ENCODE measurements around the gene FUCA1.
"Not testable (repeated sequence)": the region's sequence is repeated elsewhere in the genome, so short reads cannot be mapped to it uniquely, and the experiment has no call there.

FUCA1 gene

DNA sequence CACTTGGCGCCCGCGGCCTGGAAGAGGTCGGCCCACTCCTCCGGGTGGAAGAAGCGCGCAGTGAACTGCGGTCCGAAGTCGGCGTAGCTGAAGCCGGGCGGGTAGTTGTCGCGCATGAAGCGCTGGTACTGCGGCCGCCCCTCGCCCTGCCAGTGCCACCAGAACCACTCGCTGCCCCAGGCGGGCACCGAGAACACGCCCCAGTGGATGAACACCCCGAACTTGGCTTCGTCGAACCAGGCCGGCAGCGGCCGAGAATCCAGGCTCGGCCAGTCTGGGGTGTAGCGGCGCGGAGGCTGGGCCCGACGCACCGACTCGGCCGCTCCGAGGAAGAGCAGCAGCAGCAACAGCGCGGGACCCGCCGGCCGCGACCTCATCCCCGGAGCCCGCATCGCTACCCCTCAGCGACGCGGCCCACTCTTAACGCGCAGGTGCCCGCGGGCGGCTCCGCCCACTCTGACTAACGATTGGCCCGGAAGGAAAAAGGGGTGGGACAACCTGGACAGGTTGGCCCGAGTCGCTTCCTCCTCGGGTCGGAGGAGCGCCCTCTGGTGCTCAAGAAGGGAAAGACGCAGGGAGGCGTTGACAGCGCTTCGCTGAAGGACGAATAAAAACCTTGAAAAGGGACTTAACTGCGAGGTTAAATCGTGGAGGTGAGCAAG, at the start of gene FUCA1:
Gene FUCA1 (minus strand): TSS at position 396 of the 662 bp plus-strand sequence. CDS start 4 bp downstream, at position 392.
- DNase-seq (ENCODE audit: low spot score) = peak; percentile 96

- DNase-seq (ENCODE audit: low spot score) = peak; percentile 76
Observed at GRCh38 chr1:23916209-23917131, 48.4 kb upstream of the FUCA1 start.

DNA sequence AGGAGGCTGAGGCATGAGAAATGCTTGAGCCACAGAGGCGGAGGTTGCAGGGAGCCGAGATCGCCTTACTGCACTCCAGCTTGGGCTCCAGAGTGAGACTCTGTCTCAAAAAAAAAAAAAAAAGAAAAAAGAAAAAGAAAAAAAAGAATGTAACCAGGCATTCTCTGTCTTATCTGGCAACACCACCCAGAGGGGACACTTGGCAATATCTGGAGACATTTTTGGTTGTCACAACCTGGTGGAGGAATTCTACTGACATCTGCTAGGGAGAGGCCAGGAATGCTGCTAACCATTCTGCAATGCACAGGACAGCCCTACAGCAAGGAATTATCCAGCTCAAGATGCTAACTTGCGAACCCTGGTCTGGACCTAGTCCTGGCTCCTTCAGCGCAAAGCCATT, 47.4 kb upstream of the FUCA1 start:
- DNase-seq (ENCODE audit: low spot score) = no peak

DNA sequence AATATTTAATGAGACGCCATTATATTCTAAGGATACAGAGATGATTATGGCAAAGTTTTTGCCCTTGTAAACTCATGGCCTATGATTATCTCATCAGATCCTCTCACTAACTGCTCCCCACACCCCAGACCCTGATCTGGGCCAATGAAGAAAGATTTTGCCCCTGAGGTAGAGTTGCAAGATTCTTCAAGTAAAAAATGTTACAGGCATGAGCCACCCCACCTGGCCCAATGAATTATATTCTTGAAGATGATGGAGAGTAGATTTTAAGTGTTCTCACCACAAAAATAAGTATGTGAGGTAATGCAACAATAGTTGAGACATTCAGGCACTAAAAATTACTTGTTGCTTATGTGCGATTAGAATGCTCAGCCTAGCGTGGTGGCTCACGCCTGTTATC, 46.8 kb upstream of the FUCA1 start:
- no peak for DNase-seq (ENCODE audit: low spot score)

GRCh38 chr1:23913212-23913880, 45.3 kb upstream of the FUCA1 start, which contains the start of gene CNR2:
Gene CNR2, minus strand, starts transcription at chr1:23913362. Its CDS starts 37,745 bp downstream, at chr1:23875617.
- DNase-seq (ENCODE audit: low spot score) = no peak

DNA sequence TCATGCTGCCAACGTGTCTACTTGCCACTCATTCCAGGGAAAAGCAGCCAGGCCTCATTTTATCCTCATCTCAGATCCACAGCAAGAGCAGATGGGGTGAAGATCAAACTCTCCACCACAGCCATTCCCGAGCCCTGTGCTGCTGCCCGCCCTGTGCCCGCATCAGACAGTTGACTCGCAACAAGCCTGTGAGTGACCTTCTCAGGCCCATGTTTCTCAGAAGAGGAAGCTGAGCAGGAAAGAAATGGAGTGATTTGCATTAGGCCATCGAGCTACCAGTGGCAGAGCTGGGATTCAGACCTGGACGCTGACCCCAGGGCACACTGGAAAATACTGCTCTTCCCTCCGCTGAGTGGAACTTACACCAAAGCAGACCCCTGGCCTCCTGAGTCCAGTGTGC, 43.8 kb upstream of the FUCA1 start:
- DNase-seq (ENCODE audit: low spot score) = no peak

DNA sequence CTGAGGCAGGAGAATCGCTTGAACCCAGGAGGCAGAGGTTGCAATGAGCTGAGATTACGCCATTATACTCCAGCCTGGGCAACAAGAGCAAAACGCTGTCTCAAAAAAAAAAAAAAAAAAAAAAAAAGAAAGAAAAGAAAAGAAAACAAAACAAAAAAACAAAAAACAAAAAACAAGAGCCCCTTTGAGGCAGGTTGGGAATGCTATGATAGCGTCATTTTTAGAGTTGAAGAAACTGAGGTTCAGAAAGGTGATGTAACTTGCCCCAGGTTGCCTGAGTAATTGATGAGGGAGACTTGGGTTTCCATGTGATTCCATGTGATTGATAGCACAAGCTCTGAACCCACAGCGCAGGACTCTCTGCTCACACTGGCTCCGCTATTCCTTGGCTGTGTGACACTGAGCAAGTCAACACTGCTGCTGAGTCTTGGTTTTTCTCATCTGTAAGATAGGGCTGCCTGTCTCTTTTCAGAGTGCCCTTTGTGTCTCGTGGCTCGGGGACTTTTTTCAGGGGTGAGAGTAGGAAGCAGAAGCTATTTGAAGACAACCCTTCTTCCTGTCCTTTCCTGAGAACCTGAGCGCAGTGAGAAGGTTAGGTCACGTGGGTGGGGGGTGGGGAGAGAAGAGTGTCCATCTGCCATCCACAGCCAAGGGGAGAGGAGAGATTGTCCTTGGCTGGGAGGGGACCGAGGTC, 42.6 kb upstream of the FUCA1 start:
- DNase-seq (ENCODE audit: low spot score) = no peak

- no peak for DNase-seq (ENCODE audit: low spot score)
Observed at GRCh38 chr1:23910144-23910543, 42.1 kb upstream of the FUCA1 start.

GRCh38 chr1:23909412-23909811, 41.3 kb upstream of the FUCA1 start:
- DNase-seq (ENCODE audit: low spot score) = no peak

- no peak for DNase-seq (ENCODE audit: low spot score)
Observed at GRCh38 chr1:23908453-23909341, 40.6 kb upstream of the FUCA1 start.

DNA sequence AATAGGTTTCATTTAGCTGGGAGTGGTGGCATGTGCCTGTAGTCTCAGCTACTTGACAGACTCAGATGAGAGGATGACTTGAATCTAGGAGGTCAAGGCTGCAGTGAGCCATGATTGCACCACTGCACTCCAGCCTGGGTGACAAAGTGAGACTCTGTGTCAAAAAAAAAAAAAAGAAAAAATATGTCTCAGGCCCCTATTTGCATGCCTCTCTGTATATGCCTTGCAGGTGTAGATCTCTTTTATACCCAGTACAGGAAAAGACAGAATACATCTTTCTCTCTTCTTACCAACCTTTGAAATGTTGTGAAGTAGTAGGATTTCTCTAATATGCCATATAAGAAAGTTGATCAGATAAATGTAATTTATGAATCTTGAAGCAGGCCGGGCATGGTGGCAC, 38.6 kb upstream of the FUCA1 start:
- no peak for DNase-seq (ENCODE audit: low spot score)

DNA sequence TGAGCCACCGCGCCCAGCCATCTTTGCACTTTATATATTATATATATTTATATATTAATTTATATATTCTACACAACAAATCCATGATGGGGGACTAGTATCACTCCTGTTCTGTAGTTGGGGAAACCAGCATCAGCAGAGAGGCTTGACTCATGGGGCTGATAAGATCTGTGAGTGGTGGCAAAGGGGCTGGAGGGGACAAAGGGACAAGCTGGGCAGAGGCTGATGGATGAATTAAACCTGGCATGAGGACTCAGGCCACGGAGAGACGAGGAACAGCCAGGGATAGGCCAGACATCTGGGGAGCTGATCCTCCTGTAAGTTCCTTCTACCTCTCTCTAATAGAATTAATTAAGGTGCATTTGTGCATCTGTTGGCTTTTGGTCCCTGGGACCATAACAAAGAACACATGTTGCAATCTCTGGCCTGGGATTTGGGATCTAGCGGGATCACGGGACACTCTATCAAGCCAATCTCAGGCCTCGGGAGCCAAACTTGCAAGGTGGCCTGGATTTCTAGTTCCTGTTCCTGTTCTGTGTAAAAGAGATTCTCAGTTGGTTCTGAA, 37.5 kb upstream of the FUCA1 start:
- no peak for DNase-seq (ENCODE audit: low spot score)

DNA sequence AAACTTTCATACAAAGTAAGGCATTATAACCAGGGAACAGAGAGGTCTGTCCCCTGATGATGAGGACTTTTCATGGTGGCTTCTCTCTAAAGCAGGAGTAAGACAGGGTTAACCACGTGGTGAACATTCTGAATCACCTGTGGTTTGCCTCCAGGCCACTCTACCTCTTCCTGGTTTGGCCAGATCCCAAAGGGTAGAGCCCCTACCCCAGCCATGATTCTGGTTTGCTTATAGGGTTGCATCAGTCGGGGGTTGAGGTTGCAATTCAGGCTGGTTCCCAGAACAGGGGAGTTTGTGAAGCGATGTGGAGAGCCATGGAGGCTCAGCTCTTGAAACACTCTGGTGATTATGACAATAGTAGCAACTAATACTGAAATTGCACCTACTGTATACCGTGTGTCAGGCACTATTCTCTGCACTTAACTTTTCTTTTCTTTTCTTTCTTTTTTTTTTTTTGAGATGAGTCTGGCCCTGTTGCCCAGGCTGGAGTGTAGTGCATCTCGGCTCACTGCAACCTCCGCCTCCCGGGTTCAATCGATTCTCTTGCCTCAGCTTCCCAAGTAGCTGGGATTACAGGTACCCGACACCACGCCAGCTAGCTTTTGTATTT, 36.8 kb upstream of the FUCA1 start:
- no peak for DNase-seq (ENCODE audit: low spot score)

DNA sequence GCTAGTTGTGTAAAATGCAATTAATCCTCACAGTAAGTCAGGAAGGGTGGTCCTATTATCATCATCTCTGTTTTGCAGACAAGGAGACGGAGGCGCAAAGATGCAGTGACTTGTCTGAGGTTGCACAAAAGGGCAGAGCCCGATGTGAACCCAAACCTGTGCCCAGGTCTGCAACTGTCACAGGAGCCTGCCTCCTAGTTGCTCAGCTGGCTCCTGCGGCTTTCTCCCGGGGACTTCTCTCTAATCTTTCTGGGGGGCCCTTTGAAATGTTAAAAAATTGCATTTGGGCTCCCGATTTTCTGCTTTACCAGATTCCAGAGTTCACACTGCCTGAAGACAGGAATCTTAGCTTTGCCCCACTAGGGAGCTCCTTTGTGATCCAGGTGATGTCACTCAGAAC, 35.7 kb upstream of the FUCA1 start:
- no peak for DNase-seq (ENCODE audit: low spot score)

DNA sequence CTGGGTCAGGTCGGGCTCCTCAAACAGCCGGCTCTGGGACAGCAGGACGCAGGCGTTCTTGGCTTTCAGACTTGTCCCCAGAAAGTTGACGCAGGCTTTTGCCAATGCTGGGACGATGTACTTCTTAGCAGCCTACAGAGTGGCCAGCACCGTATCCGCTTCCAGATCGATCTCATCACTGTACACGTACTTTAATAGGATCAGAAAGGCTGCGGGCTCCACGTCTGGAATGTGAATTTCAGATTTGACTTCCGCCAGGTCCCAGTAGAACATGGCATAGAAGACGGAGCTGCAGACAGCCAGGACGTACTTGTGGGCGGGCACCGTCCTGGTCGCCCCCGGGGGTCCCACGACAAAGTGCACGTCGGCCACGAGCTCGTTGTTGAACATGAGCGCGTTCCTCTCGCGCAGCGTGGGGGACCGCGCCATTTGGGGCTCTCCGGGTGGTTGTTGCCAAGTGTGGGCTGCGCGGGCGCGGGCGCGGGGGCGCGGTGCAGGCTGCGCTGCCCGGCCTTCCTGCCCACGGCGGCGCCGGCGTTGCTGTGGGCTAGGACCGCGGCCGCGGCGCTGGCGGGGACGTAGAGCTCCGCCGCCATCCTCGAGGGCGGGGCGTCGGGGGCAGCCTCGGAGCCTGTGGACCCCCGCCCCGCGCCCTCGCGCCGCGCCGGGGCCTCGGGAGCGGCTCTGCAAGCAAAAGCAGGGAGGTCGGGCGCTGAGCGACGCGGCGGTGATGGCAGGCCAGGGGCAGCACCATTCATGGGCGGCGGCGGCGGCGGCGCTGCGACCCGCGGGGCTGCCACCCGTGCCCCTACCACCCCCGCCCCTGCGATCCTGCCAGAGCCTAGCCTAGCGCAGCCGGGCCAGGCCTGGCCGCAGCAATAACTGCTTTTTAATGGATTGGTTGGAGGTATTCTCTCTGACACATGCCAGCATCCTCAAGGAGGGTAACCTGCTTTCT, 34.5 kb upstream of the FUCA1 start:
- DNase-seq (ENCODE audit: low spot score) = peak; percentile 37

DNA sequence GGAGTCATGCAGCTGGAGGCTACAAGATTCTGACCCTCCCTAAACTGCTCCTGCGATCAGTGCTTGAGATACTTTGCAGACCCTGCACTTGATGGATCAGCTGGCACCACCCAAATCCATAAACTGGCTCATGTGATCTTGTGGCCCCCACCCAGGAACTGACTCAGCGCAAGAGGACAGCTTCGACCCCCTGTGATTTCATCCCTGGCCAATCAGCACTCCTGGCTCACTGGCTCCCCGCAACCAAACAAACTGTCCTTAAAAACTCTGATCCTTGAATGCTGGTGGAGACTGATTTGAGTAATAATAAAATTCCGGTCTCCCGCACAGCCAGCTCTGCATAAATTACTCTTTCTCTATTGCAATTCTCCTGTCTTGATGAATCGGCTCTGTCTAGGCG, 31.9 kb upstream of the FUCA1 start:
- not testable (repeated sequence) for DNase-seq (ENCODE audit: low spot score)

GRCh38 chr1:23899070-23899469, 31.0 kb upstream of the FUCA1 start:
- no peak for DNase-seq (ENCODE audit: low spot score)

DNA sequence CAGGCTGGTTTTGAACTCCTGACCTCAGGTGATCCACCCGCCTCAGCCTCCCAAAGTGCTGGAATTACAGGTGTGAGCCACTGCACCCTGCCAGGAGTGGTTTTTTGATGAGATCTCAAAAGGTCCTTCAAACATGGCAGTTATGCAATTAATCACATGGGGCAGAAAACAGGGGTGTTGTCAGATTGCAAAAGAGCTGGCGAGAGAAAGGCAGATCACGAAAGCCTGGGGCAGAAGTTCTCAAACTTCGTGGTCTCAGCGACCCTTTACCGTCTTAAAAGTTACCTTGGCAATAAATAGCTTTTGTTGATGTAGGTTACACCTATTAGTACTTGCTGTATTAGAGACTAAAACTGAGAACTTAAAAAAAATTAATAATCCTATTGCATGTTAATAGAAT, 29.0 kb upstream of the FUCA1 start:
- no peak for DNase-seq (ENCODE audit: low spot score)

DNA sequence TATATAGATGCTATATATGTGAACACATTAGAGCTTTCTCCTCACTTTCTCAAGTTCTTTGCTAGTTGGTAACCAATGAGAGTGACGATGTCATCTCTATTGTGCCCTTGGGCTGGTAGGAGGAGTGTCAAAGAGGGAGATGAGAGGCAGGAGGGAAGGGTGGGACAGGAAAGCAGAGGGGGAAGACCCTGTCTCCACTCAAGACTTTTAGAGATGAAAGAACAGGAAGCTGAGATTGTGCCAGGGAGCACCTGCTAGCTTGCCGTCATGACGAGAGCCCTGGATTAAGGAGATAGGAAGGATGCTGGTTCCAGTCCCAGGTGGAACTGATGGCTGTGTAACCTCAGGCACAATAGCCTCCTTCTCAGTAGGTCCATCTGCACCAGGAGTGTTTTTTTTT, 28.4 kb upstream of the FUCA1 start:
- no peak for DNase-seq (ENCODE audit: low spot score)

Data from AG20443 (cell line).